Vagina (tissue), 2 donors: Measurements from ENCODE around the gene PRDM4.
"Not testable (repeated sequence)": the region's sequence is repeated elsewhere in the genome, so short reads cannot be mapped to it uniquely, and the experiment has no call there.

Source experiments
- POLR2A ChIP-seq, 2 donors: fragments of 450-650 bp; IDR thresholded peaks; one replicate each; pipeline ENCODE4 v1.6.1; 2017; ENCODE audit warnings: antibody characterized with exemption in 2 of 2, mild to moderate bottlenecking in 2 of 2, moderate library complexity in 2 of 2
- POLR2AphosphoS5 ChIP-seq, 2 donors: sonication (generic); formaldehyde crosslinking; IDR thresholded peaks; one replicate each; pipeline ENCODE4 v1.9.0; 2017; ENCODE audit warnings: antibody characterized with exemption in 2 of 2, mild to moderate bottlenecking in 2 of 2, low read depth in 1 of 2; ENCODE audit not compliant: insufficient read depth in 1 of 2
- TF ChIP-seq, protein P1 (sequence below), 3 experiments: fragments of 450-650 bp in 2 of 3; fragments of 200-600 bp in 1 of 3; sonication (generic) in 1 of 3; IDR thresholded peaks; one replicate each; pipeline ENCODE4 v1.5.1; 2017 to 2019; ENCODE audit warnings: antibody characterized with exemption in 3 of 3, mild to moderate bottlenecking in 2 of 3, moderate library complexity in 2 of 3

DNA sequence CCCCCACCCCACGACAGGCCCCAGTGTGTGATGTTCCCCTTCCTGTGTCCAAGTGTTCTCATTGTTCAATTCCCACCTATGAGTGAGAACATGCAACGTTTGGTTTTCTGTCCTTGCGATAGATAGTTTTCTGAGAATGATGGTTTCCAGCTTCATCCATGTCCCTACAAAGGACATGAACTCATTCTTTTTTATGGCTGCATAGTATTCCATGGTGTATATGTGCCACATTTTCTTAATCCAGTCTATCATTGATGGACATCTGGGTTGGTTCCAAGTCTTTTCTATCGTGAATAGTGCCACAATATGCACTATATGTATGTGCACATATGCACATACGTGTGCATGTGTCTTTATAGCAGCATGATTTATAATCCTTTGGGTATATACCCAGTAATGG lies 55.4 kb downstream of the PRDM4 start:
- TF ChIP-seq, protein P1, sequence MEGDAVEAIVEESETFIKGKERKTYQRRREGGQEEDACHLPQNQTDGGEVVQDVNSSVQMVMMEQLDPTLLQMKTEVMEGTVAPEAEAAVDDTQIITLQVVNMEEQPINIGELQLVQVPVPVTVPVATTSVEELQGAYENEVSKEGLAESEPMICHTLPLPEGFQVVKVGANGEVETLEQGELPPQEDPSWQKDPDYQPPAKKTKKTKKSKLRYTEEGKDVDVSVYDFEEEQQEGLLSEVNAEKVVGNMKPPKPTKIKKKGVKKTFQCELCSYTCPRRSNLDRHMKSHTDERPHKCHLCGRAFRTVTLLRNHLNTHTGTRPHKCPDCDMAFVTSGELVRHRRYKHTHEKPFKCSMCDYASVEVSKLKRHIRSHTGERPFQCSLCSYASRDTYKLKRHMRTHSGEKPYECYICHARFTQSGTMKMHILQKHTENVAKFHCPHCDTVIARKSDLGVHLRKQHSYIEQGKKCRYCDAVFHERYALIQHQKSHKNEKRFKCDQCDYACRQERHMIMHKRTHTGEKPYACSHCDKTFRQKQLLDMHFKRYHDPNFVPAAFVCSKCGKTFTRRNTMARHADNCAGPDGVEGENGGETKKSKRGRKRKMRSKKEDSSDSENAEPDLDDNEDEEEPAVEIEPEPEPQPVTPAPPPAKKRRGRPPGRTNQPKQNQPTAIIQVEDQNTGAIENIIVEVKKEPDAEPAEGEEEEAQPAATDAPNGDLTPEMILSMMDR (IDR thresholded peaks at IDR 0.05), result not testable (repeated sequence)
- TF ChIP-seq POLR2A (IDR thresholded peaks at IDR 0.05); POLR2AphosphoS5 (IDR thresholded peaks at IDR 0.05; ENCODE audit: insufficient read depth in 1 of 2, low read depth in 1 of 2): not testable (repeated sequence)
